Thoracic aorta (tissue), 2 donors: ENCODE results near the gene FDXACB1. TPM values are rescaled to one million over a fixed set of nuclear protein-coding genes. Genes with fewer than 3 reads are reported as not detected.

Source experiments
- ATAC-seq: fragments of 150-250 bp; one replicate; pipeline ENCODE4 v1.8.0; 2017; ENCODE audit warnings: low read depth; ENCODE audit not compliant: insufficient number of reproducible peaks, low FRiP score
- DNase-seq: peaks from one replicate; pipeline ENCODE4 v3.0.0-alpha.2; 2020; ENCODE audit warnings: low spot score
- H3K27ac ChIP-seq, 2 donors: fragments of 200-600 bp; sonication (generic); 1 replicate in 1 of 2; 2 replicates in 1 of 2; pipeline ENCODE4 v1.5.1; 2016; ENCODE audit warnings: mild to moderate bottlenecking in 2 of 2, moderate library complexity in 2 of 2
- H3K27me3 ChIP-seq: fragments of 200-600 bp; sonication (generic); replicated peaks from 2 replicates; pipeline ENCODE4 v1.6.0; 2016; ENCODE audit warnings: mild to moderate bottlenecking; ENCODE audit not compliant: insufficient read depth
- H3K36me3 ChIP-seq: fragments of 200-600 bp; sonication (generic); one replicate; pipeline ENCODE4 v1.5.1; 2016
- H3K4me1 ChIP-seq, 2 donors: fragments of 200-600 bp; sonication (generic); 1 replicate in 1 of 2; 2 replicates in 1 of 2; pipeline versions ENCODE4 v1.5.1 to v1.6.0; 2016; ENCODE audit warnings: low read depth in 2 of 2, mild to moderate bottlenecking in 1 of 2; ENCODE audit not compliant: control insufficient read depth in 1 of 2
- H3K4me3 ChIP-seq: fragments of 200-600 bp; sonication (generic); 2 replicates; pipeline ENCODE4 v1.5.1; 2016; ENCODE audit warnings: mild to moderate bottlenecking
- H3K9me3 ChIP-seq: fragments of 200-600 bp; sonication (generic); 2 replicates; pipeline ENCODE4 v1.5.1; 2016
- CTCF ChIP-seq: fragments of 200-600 bp; sonication (generic); IDR thresholded peaks from one replicate; pipeline ENCODE4 v1.5.1; 2019; ENCODE audit warnings: antibody characterized with exemption
- total RNA-seq, 2 donors: library from RNA; depleted of rRNA; stranded (reverse); fragments of >200 nt; gene quantifications; one replicate each; pipeline versions ENCODE4 v1.1.0 to v1.2.3, GENCODE V29; 2016

Gene FDXACB1
- total RNA-seq, 2 donors from 2014 or later = 0.71 to 1.8 TPM

- Histone ChIP-seq H3K4me3 (peak overlapping the region; percentile 55), H3K27ac (peak overlapping the region; percentile 97), H3K4me1 (peaks cover 30 to 55% of the 10 kb centered on the region in 2 donors), H3K27me3 (no peaks in the 10 kb centered on the region), H3K36me3 (no peaks in the 10 kb centered on the region), H3K9me3 (no peaks in the 10 kb centered on the region)
- peak; percentile 81 for DNase-seq
- ATAC-seq = no peak
- TF ChIP-seq CTCF = no peak
Observed at GRCh38 chr11:111922803-111923202, 43.8 kb upstream of the FDXACB1 start.

GRCh38 chr11:111921541-111922230, 42.7 kb upstream of the FDXACB1 start:
- Histone ChIP-seq H3K36me3 (no peaks in the 10 kb centered on the region), H3K27me3 (no peaks in the 10 kb centered on the region), H3K27ac (peak overlapping the region; percentile 97), H3K4me1 (peaks cover 31 to 54% of the 10 kb centered on the region in 2 donors), H3K4me3 (no peak overlapping the region), H3K9me3 (no peaks in the 10 kb centered on the region)
- ATAC-seq = no peak
- DNase-seq = no peak
- no peak for TF ChIP-seq CTCF

GRCh38 chr11:111920908-111921307, 41.9 kb upstream of the FDXACB1 start:
- ATAC-seq (no peak), DNase-seq (no peak)
- Histone ChIP-seq H3K4me1 (peaks cover 28 to 53% of the 10 kb centered on the region in 2 donors), H3K27me3 (no peaks in the 10 kb centered on the region), H3K27ac (peak overlapping the region in 1 of 2 donors; percentile 97), H3K36me3 (no peaks in the 10 kb centered on the region), H3K4me3 (no peak overlapping the region), H3K9me3 (no peaks in the 10 kb centered on the region)
- TF ChIP-seq CTCF = no peak

- Histone ChIP-seq H3K9me3 (no peaks in the 10 kb centered on the region), H3K4me1 (peaks cover 22 to 46% of the 10 kb centered on the region in 2 donors), H3K36me3 (no peaks in the 10 kb centered on the region), H3K27me3 (no peaks in the 10 kb centered on the region), H3K27ac (peak within 1 kb of the TSS; percentile 28 to 34), H3K4me3 (peak within 1 kb of the TSS; percentile 21)
- DNase-seq (no peak), ATAC-seq (no peak)
- no peak for TF ChIP-seq CTCF
Observed at GRCh38 chr11:111918390-111919256, 39.7 kb upstream of the FDXACB1 start, which contains the start of gene C11orf52. Gene C11orf52, plus strand, starts transcription at chr11:111918913. Its CDS starts 60 bp downstream, at chr11:111918973.

GRCh38 chr11:111917788-111918187, 38.8 kb upstream of the FDXACB1 start:
- ATAC-seq (no peak), DNase-seq (no peak)
- Histone ChIP-seq H3K4me1 (peaks cover 18 to 46% of the 10 kb centered on the region in 2 donors), H3K27me3 (no peaks in the 10 kb centered on the region), H3K27ac (peak overlapping the region in 1 of 2 donors; percentile 8), H3K36me3 (no peaks in the 10 kb centered on the region), H3K4me3 (no peak overlapping the region), H3K9me3 (no peaks in the 10 kb centered on the region)
- TF ChIP-seq CTCF = no peak
